ENCODE results near the gene EVI2A.

The EVI2A gene

DNA sequence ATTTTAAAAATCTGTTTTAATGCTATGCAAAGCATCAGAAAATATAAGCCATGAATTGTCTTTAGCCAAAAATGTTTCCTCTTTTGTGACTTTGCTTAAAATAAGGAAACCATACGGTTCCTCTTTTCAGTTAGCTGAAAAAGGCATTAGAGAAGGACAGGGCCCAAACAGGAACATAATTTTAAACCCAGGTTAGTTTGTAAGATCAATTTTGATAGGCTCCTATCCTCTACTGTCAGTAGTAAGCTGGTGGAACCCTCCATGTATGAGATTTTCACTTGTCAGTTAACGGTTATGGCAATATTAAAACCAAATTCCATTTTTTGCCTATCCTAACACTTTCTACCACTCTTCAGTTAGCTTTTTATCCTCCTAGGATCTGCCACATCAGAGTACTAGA, 11.9 kb downstream of the EVI2A start:
- Histone ChIP-seq H3K9ac (ENCODE audit: low read depth, low read length) (peak overlapping the region; percentile 64), H3K4me1 (ENCODE audit: insufficient read depth, low read length) (peaks cover 77% of the 10 kb centered on the region), H3K9me3 (ENCODE audit: insufficient read depth, low read length, severe bottlenecking) (no peaks in the 10 kb centered on the region), H4K20me1 (ENCODE audit: insufficient read depth, low read length) (no peaks in the 10 kb centered on the region), H3K36me3 (ENCODE audit: insufficient read depth, low read length) (peaks cover 12% of the 10 kb centered on the region), H3K27me3 (ENCODE audit: insufficient read depth, low read length, poor library complexity) (no peaks in the 10 kb centered on the region), H3K4me3 (ENCODE audit: low read depth in 1 of 2, low read length in 2 of 2) (peak overlapping the region in 1 of 2 experiments; percentile 54; a peak in 2 of 4 replicates), H2AFZ (ENCODE audit: low read depth, low read length) (peak overlapping the region; percentile 74), H3K27ac (ENCODE audit: low read length) (peak overlapping the region; percentile 94), H3K4me2 (ENCODE audit: insufficient read depth, low read length) (peak overlapping the region; percentile 64), H3K79me2 (ENCODE audit: insufficient read depth, low read length) (peaks cover 83% of the 10 kb centered on the region)
- TF ChIP-seq, protein P1, sequence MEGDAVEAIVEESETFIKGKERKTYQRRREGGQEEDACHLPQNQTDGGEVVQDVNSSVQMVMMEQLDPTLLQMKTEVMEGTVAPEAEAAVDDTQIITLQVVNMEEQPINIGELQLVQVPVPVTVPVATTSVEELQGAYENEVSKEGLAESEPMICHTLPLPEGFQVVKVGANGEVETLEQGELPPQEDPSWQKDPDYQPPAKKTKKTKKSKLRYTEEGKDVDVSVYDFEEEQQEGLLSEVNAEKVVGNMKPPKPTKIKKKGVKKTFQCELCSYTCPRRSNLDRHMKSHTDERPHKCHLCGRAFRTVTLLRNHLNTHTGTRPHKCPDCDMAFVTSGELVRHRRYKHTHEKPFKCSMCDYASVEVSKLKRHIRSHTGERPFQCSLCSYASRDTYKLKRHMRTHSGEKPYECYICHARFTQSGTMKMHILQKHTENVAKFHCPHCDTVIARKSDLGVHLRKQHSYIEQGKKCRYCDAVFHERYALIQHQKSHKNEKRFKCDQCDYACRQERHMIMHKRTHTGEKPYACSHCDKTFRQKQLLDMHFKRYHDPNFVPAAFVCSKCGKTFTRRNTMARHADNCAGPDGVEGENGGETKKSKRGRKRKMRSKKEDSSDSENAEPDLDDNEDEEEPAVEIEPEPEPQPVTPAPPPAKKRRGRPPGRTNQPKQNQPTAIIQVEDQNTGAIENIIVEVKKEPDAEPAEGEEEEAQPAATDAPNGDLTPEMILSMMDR (IDR thresholded peaks at IDR 0.05; ENCODE audit: borderline replicate concordance, extremely low read depth, low read length, poor library complexity, severe bottlenecking): no peak
- TF ChIP-seq EZH2 (IDR thresholded peaks at IDR 0.05; ENCODE audit: borderline replicate concordance, low read depth, low read length, severe bottlenecking): no peak
- DNase-seq (no peak), ATAC-seq (ENCODE audit: insufficient read depth, low read depth) (no peak)

DNA sequence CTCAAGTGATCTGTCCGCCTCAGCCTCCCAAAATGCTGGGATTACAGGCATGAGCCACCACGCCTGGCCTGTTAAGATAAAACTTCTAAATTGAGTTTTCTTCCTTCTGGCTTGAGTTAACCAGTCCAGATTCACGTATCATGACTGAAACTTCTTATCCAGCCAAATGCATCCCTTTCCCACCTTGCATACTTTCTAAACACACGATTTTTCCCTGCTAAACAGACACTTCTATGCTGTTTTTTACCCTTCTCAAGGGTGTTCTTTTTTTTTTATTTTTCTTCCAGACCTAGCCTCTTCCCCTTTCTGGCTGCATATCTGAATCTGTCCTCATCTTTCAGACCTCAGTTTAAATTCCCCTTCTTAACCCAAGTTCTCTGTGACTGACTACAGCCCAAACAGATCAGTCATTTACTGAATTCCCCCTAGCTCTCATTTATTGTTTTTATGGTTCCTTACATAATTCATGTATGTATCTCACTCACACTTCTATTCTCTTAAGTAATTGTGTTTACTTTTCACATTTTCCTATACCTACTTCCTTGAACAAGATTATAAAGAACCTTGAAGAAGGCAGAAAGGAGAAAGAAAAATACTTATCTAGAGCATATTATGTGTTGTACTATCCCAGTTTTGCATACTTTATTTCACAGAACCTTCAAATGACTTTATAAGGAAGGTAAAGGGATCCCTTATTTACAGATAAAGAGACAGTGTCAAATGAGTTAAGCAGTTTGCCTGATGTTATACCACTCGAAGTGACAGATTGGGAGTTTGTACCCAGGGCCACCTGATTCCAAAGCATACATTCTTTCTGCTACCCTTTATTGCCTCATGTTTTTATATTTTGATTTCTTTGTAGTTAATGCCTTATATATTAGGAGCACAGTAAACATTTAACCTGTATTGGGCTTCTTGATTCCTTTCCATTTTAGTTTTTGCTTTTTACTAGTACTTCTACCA, 12.8 kb downstream of the EVI2A start:
- no peaks in the 10 kb centered on the region for H4K20me1 ChIP-seq (ENCODE audit: insufficient read depth, low read length)
- no peak overlapping the region for H2AFZ ChIP-seq (ENCODE audit: low read depth, low read length)
- no peaks in the 10 kb centered on the region for H3K9me3 ChIP-seq (ENCODE audit: insufficient read depth, low read length, severe bottlenecking)
- H3K27ac ChIP-seq (ENCODE audit: low read length): peak overlapping the region; percentile 94
- peaks cover 17% of the 10 kb centered on the region for H3K36me3 ChIP-seq (ENCODE audit: insufficient read depth, low read length)
- H3K9ac ChIP-seq (ENCODE audit: low read depth, low read length): peak overlapping the region; percentile 64
- TF ChIP-seq, protein P1 (IDR thresholded peaks at IDR 0.05; ENCODE audit: borderline replicate concordance, extremely low read depth, low read length, poor library complexity, severe bottlenecking): no peak
- no peak for TF ChIP-seq EZH2 (IDR thresholded peaks at IDR 0.05; ENCODE audit: borderline replicate concordance, low read depth, low read length, severe bottlenecking)
- peak overlapping the region; percentile 64 for H3K4me2 ChIP-seq (ENCODE audit: insufficient read depth, low read length)
- peaks cover 78% of the 10 kb centered on the region for H3K79me2 ChIP-seq (ENCODE audit: insufficient read depth, low read length)
- DNase-seq (no peak), ATAC-seq (ENCODE audit: insufficient read depth, low read depth) (no peak)
- no peak overlapping the region for H3K4me3 ChIP-seq (ENCODE audit: low read depth in 1 of 2, low read length in 2 of 2)
- H3K4me1 ChIP-seq (ENCODE audit: insufficient read depth, low read length): peaks cover 67% of the 10 kb centered on the region
- H3K27me3 ChIP-seq (ENCODE audit: insufficient read depth, low read length, poor library complexity): no peaks in the 10 kb centered on the region

DNA sequence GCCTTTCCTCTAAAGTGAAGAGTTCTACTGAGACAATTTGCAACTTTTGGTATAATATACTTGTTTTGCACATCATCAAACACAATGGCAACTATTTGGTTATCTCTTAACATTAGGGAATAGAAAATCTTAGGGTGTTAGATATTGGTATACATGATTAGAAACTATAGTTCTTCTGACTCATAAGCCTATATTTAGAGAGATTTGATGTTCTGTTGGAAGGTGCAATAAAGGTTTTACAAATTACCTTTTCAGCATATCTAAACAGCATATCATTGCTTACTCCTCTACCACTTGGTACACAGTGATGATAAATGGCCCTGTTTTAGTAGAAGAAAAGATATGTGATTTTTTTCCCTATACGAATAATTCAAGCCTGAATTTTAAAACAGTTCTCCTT, 13.8 kb downstream of the EVI2A start:
- no peak overlapping the region for H3K9ac ChIP-seq (ENCODE audit: low read depth, low read length)

More for the DNA sequence above, 13.8 kb downstream of the EVI2A start:
- DNase-seq (no peak), ATAC-seq (ENCODE audit: insufficient read depth, low read depth) (no peak)
- Histone ChIP-seq H2AFZ (ENCODE audit: low read depth, low read length) (no peak overlapping the region), H3K9me3 (ENCODE audit: insufficient read depth, low read length, severe bottlenecking) (no peaks in the 10 kb centered on the region), H3K36me3 (ENCODE audit: insufficient read depth, low read length) (peaks cover 21% of the 10 kb centered on the region), H3K4me1 (ENCODE audit: insufficient read depth, low read length) (peaks cover 57% of the 10 kb centered on the region), H3K79me2 (ENCODE audit: insufficient read depth, low read length) (peaks cover 71% of the 10 kb centered on the region), H3K4me3 (ENCODE audit: low read depth in 1 of 2, low read length in 2 of 2) (no peak overlapping the region), H4K20me1 (ENCODE audit: insufficient read depth, low read length) (no peaks in the 10 kb centered on the region), H3K27ac (ENCODE audit: low read length) (peak overlapping the region; percentile 94; the same call in 1 of the 2 replicates), H3K27me3 (ENCODE audit: insufficient read depth, low read length, poor library complexity) (no peaks in the 10 kb centered on the region), H3K4me2 (ENCODE audit: insufficient read depth, low read length) (no peak overlapping the region)
- TF ChIP-seq, protein P1 (IDR thresholded peaks at IDR 0.05; ENCODE audit: borderline replicate concordance, extremely low read depth, low read length, poor library complexity, severe bottlenecking): no peak
- no peak for TF ChIP-seq EZH2 (IDR thresholded peaks at IDR 0.05; ENCODE audit: borderline replicate concordance, low read depth, low read length, severe bottlenecking)
